Activated CD8-positive, alpha-beta memory T cell treated with anti-CD3 and anti-CD28 coated beads for 48 hours (primary cell): ENCODE measurements around the gene OS9.

Source experiments
- DNase-seq, 3 experiments: peaks; one replicate each; pipeline ENCODE4 v3.0.0-alpha.2; 2020; ENCODE audit warnings: low read depth in 2 of 3, low spot score in 2 of 3

The OS9 gene

GRCh38 chr12:57751788-57752667, 58.1 kb downstream of the OS9 start, which contains the start of gene CDK4:
Gene CDK4, minus strand, starts transcription at chr12:57752310. Its CDS starts 593 bp downstream, at chr12:57751717.
- peak; percentile 88 to 97 (median 93) for DNase-seq

DNA sequence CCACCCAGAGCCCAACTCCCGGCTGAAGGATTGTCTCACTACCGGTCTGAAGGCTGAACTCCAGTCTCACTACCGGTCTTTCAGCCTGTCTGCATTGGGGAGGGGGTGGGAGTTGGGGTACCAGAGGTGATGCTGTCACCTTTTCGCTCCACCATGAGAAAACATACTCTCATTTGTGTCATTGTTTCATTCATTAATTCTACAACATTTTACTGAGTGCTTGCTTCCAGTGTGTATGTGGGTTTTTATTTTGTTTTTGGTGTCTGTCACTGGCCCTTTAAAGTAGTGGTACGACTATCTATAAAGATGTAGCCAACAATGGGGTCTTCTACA, 58.7 kb downstream of the OS9 start:
- DNase-seq = no peak

DNA sequence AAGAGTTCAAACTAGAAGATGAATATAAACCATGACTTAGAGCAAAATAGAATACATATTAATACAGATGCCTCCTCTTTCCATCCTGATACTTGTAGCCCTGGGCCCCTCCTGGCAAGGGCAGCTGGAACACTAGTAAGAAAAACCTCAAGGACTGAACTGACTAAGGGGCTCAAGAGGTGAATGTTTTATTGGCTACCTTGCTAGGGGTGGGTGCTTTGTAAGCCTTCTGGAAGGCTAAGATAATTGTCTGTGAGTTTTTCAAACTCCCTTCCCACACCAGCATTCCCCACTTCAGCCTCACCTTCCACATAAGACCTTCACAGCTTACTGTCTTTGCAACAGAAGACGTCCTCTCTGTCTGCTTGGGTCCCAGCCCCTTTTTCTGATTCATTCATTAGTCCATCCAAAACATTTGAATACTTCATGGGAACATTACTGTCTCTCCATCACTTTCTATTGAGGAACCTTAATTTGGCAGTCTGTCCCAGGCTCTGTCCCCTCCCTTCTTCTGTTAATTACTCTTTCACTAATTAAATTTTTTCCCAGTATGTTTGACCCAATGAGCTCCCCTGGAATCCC, 59.9 kb downstream of the OS9 start:
- DNase-seq = no peak

DNA sequence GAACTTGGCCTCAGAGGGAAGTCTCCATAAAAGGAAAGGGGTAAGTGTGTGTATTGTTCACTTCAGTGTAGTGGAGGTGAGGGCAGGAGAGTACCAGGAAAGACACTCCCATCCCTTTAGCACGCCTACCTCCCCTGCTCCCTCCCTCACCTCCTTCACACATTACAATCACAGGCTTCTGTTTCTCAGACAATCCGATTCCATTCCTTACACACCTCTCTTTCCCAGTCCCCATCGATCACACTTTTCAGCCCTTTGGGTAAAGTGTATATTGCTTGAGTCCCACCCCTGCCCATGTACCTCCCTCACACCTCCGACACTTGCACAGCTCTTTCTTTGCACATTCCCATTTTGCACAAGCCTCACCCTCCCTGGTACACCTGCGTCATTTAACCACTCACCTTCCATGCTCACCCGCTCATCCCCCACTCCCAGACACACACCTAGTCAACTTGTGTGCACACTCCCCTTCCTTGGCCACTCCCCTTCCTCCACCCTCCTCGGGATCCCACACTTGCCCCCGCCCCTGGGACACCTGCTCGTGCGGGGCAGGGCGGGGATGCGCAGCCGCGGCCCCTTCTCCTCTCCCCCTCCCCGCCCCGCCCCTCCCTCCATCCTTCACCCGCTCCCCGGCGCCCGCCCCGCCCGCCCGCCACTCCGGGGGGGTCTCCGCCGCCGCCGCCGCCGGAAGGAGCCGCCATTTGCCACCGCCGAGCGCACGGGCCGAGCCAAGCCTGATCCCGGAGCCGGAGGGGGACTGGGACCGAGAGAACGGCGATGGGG, 60.7 kb downstream of the OS9 start, which contains the start of gene MARCHF9:
MARCHF9 (plus strand) TSS at position 693 of the 783 bp plus-strand sequence. CDS start 426 bp downstream, outside the sequence.
- peak; percentile 39 to 59 (median 41) for DNase-seq

DNA sequence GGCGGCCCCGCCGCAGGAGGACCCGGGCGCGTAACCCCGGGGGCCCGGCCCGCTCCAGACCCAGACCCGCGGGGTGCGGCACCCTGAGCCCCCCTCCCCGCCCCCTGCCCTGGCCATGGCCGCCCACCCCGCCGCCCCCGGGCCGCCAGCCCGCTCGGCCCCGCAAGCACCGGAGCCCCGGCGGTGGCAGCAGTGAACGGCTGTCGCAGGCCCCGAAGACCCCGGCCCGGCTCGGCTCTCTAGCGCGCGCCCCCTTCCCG, 61.2 kb downstream of the OS9 start:
- DNase-seq = no peak

- no peak for DNase-seq
Observed at GRCh38 chr12:57755454-57756372, 61.8 kb downstream of the OS9 start.

DNA sequence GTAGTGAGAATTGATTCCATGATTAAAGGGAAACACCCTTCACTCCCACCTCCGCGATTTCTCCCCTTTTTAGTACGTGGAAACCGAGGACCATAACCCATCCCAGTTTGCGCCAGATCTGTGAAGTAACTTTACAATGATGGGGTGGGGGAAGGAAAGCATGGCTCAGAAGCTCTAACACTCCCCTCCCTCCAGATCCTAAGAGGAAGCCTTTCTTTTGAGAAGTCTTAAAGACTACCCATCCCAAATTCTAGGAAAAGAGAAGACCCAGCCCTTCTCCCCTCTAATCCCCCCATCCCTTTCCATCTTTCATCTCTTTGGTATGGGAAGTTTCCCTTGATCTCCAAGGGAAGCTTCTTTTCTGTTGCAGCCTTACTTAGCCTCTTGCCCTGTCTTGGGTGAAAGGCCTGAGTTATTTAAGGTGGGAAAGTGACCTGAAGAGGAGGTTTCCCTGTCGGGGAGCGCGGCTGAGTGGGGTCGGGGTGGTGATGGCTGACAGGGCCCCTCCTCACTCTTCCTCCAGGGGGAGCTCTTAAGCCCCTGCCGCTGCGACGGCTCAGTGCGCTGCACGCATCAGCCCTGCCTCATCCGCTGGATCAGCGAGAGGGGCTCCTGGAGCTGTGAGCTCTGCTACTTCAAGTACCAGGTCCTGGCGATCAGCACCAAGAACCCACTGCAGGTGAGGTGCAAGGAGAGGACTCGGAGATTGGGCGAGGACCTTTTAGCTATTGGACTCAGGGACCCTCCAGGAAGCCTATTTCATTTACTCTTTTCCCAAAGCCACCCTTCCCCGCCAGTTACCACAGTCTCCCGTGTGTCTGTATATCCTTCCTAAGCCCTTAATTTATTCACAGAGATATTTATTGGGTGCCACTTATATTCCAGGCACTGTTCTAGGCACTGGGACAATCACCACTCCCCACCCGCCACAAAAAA, 62.7 kb downstream of the OS9 start:
- peak in 2 of 3 experiments; percentile 47 to 57 for DNase-seq

GRCh38 chr12:57757771-57758170, 63.8 kb downstream of the OS9 start:
- no peak for DNase-seq

GRCh38 chr12:57758552-57759359, 64.8 kb downstream of the OS9 start:
- DNase-seq = no peak

GRCh38 chr12:57759360-57759980, 65.5 kb downstream of the OS9 start:
- DNase-seq = no peak

- no peak for DNase-seq
Observed at GRCh38 chr12:57760347-57760982, 66.5 kb downstream of the OS9 start.

- no peak for DNase-seq
Observed at GRCh38 chr12:57761391-57761998, 67.6 kb downstream of the OS9 start.

- DNase-seq = no peak
Observed at GRCh38 chr12:57762463-57762862, 68.5 kb downstream of the OS9 start.

- DNase-seq = no peak
Observed at GRCh38 chr12:57763881-57764661, 70.1 kb downstream of the OS9 start.

DNA sequence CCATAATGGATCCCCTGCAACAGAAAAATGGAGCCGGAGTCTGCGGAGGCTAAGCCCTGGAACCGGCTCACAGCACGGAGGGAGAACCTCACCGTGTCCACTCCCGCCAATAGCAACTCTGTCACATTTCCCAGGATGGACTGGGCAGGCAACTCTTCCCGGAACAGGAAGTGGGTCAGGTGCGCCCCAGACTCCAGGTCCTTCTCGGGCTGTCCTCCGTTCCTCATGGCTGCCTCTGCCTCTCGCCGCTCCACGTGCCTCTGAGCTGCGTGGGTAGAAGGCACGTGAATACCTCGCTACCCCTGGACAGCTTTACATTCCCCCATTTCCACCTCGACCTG, 70.7 kb downstream of the OS9 start:
- DNase-seq = no peak

GRCh38 chr12:57765003-57765697, 71.2 kb downstream of the OS9 start:
- peak in 2 of 3 experiments; percentile 34 to 40 for DNase-seq
